ENCODE measurements around the gene SLC24A3.

- TF ChIP-seq EZH2phosphoT487 (IDR thresholded peaks at IDR 0.05; ENCODE audit: borderline replicate concordance, low read length) = no peak
- TF ChIP-seq CTCF (IDR thresholded peaks at IDR 0.05; ENCODE audit: low read depth, low read length, poor library complexity, severe bottlenecking) = no peak
These were observed 10.1 kb downstream of the SLC24A3 start for GRCh38 chr20:19222520-19223040.

Data from DOHH2 (cell line).